Retina (tissue), 1 donor: ENCODE data around the gene RAD9A.
A peak's percentile ranks its signal among the peaks of the same experiment; 100 is the strongest.
"Not testable (repeated sequence)": the region's sequence is repeated elsewhere in the genome, so short reads cannot be mapped to it uniquely, and the experiment has no call there.

ENCODE experiments used
- DNase-seq: peaks from one replicate; pipeline ENCODE4 v3.0.0-alpha.2; 2016

Gene RAD9A

GRCh38 chr11:67410984-67411784 is 19.4 kb downstream of the RAD9A start:
- DNase-seq: no peak

- no peak for DNase-seq
These were observed 20.0 kb downstream of the RAD9A start for GRCh38 chr11:67411785-67412152.

- no peak for DNase-seq
These were observed 20.9 kb downstream of the RAD9A start for GRCh38 chr11:67412495-67413179.

GRCh38 chr11:67413266-67413849 is 21.6 kb downstream of the RAD9A start:
- DNase-seq: no peak

- no peak for DNase-seq
These were observed 23.9 kb downstream of the RAD9A start, which contains the start of gene CARNS1 for GRCh38 chr11:67415501-67416304. Gene CARNS1 (plus strand): TSS chr11:67415678. CDS start chr11:67416200, 522 bp downstream.

- DNase-seq: no peak
These were observed 24.9 kb downstream of the RAD9A start for GRCh38 chr11:67416416-67417335.

- DNase-seq: no peak
These were observed 25.6 kb downstream of the RAD9A start for GRCh38 chr11:67417425-67417824.

GRCh38 chr11:67418476-67419281 is 26.9 kb downstream of the RAD9A start:
- DNase-seq: no peak

GRCh38 chr11:67419325-67420049 is 27.7 kb downstream of the RAD9A start:
- no peak for DNase-seq

GRCh38 chr11:67420147-67420645 is 28.4 kb downstream of the RAD9A start:
- DNase-seq: no peak

GRCh38 chr11:67420646-67421429 is 29.1 kb downstream of the RAD9A start:
- peak; percentile 91 for DNase-seq

GRCh38 chr11:67421430-67422031 is 29.7 kb downstream of the RAD9A start:
- DNase-seq: no peak

- DNase-seq: no peak
These were observed 31.1 kb downstream of the RAD9A start for GRCh38 chr11:67422891-67423290.

GRCh38 chr11:67423466-67423865 is 31.7 kb downstream of the RAD9A start:
- DNase-seq: no peak

GRCh38 chr11:67423891-67424613 is 32.3 kb downstream of the RAD9A start:
- no peak for DNase-seq

GRCh38 chr11:67427364-67427859 is 35.6 kb downstream of the RAD9A start:
- not testable (repeated sequence) for DNase-seq

GRCh38 chr11:67428052-67429001 is 36.5 kb downstream of the RAD9A start, which contains the start of gene RPS6KB2:
Gene RPS6KB2 (plus strand): TSS chr11:67428494. CDS start chr11:67428546, 52 bp downstream.
- peak; percentile 100 for DNase-seq
